OCI-LY7 (cell line): ENCODE results near the gene GALNT17. TPM values are rescaled to one million over a fixed set of nuclear protein-coding genes. Genes with fewer than 3 reads are reported as not detected.

ENCODE experiments used
- BruUV-seq: library from RNA; stranded (reverse); fragments of 400-500 nt; replicated peaks from 2 replicates; lab custom pipeline; 2021; lab: Mats Ljungman, UMichigan
- CTCF ChIA-PET: fragments of 300-600 bp; sonication (Branson Sonifier 250); formaldehyde crosslinking; loops from one replicate; lab custom pipeline; 2022; ENCODE audit warnings: antibody characterized with exemption; ENCODE audit not compliant: unreplicated experiment; lab: Charles Lee
- POLR2A ChIA-PET: fragments of 300-600 bp; sonication (Branson Sonifier 250); formaldehyde crosslinking; loops from one replicate; lab custom pipeline; 2022; ENCODE audit warnings: antibody characterized with exemption; lab: Charles Lee
- DNase-seq: peaks from one replicate; pipeline ENCODE4 v3.0.0-alpha.2; 2015; ENCODE audit warnings: low spot score
- H2AFZ ChIP-seq: fragments of 200-600 bp; sonication (generic), shearing (Covaris generic); 2 replicates; pipeline ENCODE4 v1.6.1; 2014; ENCODE audit warnings: mild to moderate bottlenecking, antibody characterized with exemption, low read length, moderate library complexity
- H3K27ac ChIP-seq: fragments of 200-600 bp; sonication (generic); 2 replicates; pipeline ENCODE4 v1.5.1; 2014; ENCODE audit warnings: mixed run types, low read depth, mild to moderate bottlenecking, moderate library complexity, low read length, inconsistent platforms; ENCODE audit not compliant: poor library complexity, severe bottlenecking
- H3K36me3 ChIP-seq: fragments of 200-600 bp; sonication (generic); 2 replicates; pipeline ENCODE4 v1.6.1; 2014; ENCODE audit warnings: mild to moderate bottlenecking, antibody characterized with exemption, low read length, moderate library complexity, mixed read lengths; ENCODE audit not compliant: insufficient read depth
- H3K4me1 ChIP-seq: fragments of 200-600 bp; sonication (generic); 2 replicates; pipeline ENCODE4 v1.5.1; 2014; ENCODE audit warnings: mild to moderate bottlenecking, low read length; ENCODE audit not compliant: insufficient read depth, poor library complexity, severe bottlenecking
- H3K4me2 ChIP-seq: fragments of 200-600 bp; sonication (generic); 2 replicates; pipeline ENCODE4 v1.6.1; 2014; ENCODE audit warnings: mild to moderate bottlenecking, low read length
- H3K4me3 ChIP-seq: fragments of 200-600 bp; sonication (generic); 2 replicates; pipeline ENCODE4 v1.5.1; 2014; ENCODE audit warnings: mild to moderate bottlenecking, low read depth, low read length; ENCODE audit not compliant: poor library complexity, severe bottlenecking
- H3K79me2 ChIP-seq: fragments of 200-600 bp; sonication (generic); 2 replicates; pipeline ENCODE4 v1.6.1; 2016; ENCODE audit warnings: low read depth, mild to moderate bottlenecking, low read length, moderate library complexity, mixed read lengths; ENCODE audit not compliant: insufficient read depth
- H3K9me2 ChIP-seq: fragments of 200-600 bp; sonication (generic); 2 replicates; pipeline ENCODE4 v1.6.1; 2016; ENCODE audit warnings: mild to moderate bottlenecking, low read length, mixed read lengths; ENCODE audit not compliant: insufficient read depth
- H3K9me3 ChIP-seq: fragments of 200-600 bp; sonication (generic); 2 replicates; pipeline ENCODE4 v1.6.1; 2014; ENCODE audit warnings: mild to moderate bottlenecking, mixed run types, low read length, mixed read lengths
- H4K20me1 ChIP-seq: fragments of 200-600 bp; sonication (generic); 2 replicates; pipeline ENCODE4 v1.6.1; 2014; ENCODE audit warnings: mild to moderate bottlenecking, antibody characterized with exemption, low read length, moderate library complexity, mixed read lengths; ENCODE audit not compliant: insufficient read depth
- EZH2phosphoT487 ChIP-seq: fragments of 200-600 bp; sonication (generic); IDR thresholded peaks from 2 replicates; pipeline ENCODE4 v1.6.1; 2018; ENCODE audit warnings: low read depth, borderline replicate concordance, mild to moderate bottlenecking, mixed run types, antibody characterized with exemption, low read length, moderate library complexity, mixed read lengths
- intact Hi-C: fragments of 100-400 bp; cut with micrococcal nuclease; formaldehyde crosslinking; loops from one replicate; pipeline ENCODE4 v1.10.0; 2022; ENCODE audit not compliant: unreplicated experiment
- microRNA-seq: library from miRNA; unstranded; fragments of <30 nt; microRNA quantifications from one replicate; pipeline ENCODE4 v1.2.0, GENCODE V29; 2022; ENCODE audit warnings: borderline replicate concordance
- small RNA-seq: library from RNA; depleted of rRNA; stranded (forward); fragments of <200 nt; gene quantifications from one replicate; pipeline ENCODE3, GENCODE V24; 2014
- total RNA-seq, 2 experiments: library from RNA; depleted of rRNA in 1 of 2; stranded (reverse); fragments of >200 nt in 1 of 2; shearing (Covaris generic) in 1 of 2; gene quantifications; 2 replicates each; pipeline ENCODE4 v1.2.3, GENCODE V29; 2014 to 2022
- TF ChIP-seq, protein P1 (sequence below): fragments of 200-600 bp; sonication (generic); conservative IDR thresholded peaks from 2 replicates; pipeline ENCODE4 v1.5.1; 2014; ENCODE audit warnings: mild to moderate bottlenecking, antibody characterized with exemption, low read length, moderate library complexity, mixed read lengths

Gene GALNT17
- total RNA-seq, 2 experiments from 2014 or later: not detected

DNA sequence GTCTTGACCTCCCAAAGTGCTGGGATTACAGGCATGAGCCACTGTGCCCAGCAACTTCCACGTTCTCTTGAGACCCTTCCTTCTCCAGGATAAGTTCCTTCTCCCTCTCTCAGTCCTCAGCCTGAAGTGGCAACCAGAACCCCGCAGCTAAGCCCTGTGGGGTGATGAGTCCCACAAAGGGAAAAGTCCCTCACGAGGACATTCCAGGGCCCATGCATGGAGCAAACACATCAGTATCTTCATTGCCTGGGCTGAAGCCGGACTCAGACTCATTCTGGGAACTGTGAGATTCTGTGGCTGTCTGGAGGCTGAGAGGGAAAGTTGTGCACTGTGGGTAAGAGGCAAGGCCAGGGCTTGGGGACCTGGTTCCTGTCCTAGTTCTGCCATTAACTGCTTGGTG, 622.9 kb downstream of the GALNT17 start:
- intact Hi-C loops: no loop called here
- no peaks in the 10 kb centered on the region for H4K20me1 ChIP-seq
- H3K9me2 ChIP-seq: no peaks in the 10 kb centered on the region
- H3K4me2 ChIP-seq: no peak overlapping the region
- no peak overlapping the region for H3K4me3 ChIP-seq
- ChIA-PET CTCF (no interaction called here), POLR2A (no interaction called here)
- BruUV-seq: no TSS peak
- no peak for DNase-seq
- no peak overlapping the region for H3K27ac ChIP-seq
- no peaks in the 10 kb centered on the region for H3K9me3 ChIP-seq
- H3K79me2 ChIP-seq: no peaks in the 10 kb centered on the region
- no peak for TF ChIP-seq EZH2phosphoT487
- TF ChIP-seq, protein P1, sequence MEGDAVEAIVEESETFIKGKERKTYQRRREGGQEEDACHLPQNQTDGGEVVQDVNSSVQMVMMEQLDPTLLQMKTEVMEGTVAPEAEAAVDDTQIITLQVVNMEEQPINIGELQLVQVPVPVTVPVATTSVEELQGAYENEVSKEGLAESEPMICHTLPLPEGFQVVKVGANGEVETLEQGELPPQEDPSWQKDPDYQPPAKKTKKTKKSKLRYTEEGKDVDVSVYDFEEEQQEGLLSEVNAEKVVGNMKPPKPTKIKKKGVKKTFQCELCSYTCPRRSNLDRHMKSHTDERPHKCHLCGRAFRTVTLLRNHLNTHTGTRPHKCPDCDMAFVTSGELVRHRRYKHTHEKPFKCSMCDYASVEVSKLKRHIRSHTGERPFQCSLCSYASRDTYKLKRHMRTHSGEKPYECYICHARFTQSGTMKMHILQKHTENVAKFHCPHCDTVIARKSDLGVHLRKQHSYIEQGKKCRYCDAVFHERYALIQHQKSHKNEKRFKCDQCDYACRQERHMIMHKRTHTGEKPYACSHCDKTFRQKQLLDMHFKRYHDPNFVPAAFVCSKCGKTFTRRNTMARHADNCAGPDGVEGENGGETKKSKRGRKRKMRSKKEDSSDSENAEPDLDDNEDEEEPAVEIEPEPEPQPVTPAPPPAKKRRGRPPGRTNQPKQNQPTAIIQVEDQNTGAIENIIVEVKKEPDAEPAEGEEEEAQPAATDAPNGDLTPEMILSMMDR: no peak
- H2AFZ ChIP-seq: no peak overlapping the region
- no peaks in the 10 kb centered on the region for H3K4me1 ChIP-seq
- H3K36me3 ChIP-seq: no peaks in the 10 kb centered on the region

DNA sequence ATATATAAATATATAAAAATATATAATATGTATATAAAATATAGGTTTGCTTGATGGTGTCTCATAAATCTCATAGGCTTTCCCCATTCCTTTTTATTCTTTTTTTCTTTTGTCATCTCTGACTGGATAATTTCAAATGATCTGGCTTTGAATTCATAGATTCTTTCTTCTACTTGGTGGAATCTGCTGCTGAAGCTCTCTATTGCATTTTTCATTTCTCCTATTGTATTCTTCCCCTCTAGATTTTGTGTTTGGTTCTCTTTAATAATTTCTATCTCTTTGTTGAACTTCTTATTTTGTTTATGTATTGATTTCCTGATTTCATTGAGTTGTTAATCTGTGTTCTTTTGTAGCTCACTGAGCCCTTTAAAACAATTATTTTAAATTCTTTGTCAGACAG, 629.4 kb downstream of the GALNT17 start:
- Histone ChIP-seq H3K9me3 (0 out of 2 replicates have a peak, but pooled peaks cover 10% of the 10 kb centered on the region), H3K36me3 (no peaks in the 10 kb centered on the region), H3K9me2 (no peaks in the 10 kb centered on the region), H4K20me1 (no peaks in the 10 kb centered on the region), H3K79me2 (no peaks in the 10 kb centered on the region), H3K27ac (no peak overlapping the region), H3K4me3 (no peak overlapping the region), H2AFZ (no peak overlapping the region), H3K4me1 (no peaks in the 10 kb centered on the region), H3K4me2 (no peak overlapping the region)
- intact Hi-C loops: no loop called here
- TF ChIP-seq, protein P1: no peak
- no peak for DNase-seq
- CTCF ChIA-PET: no interaction called here
- BruUV-seq: no TSS peak
- POLR2A ChIA-PET: no interaction called here

Small RNAs within 50 kb of the gene (microRNA-seq; reads per million reads assigned to microRNA genes)
- gene MIR3914-1 (not detected), gene MIR3914-2 (not detected)

Small RNAs within 50 kb of the gene (small RNA-seq; reads per million reads assigned to genes)
- not detected for gene MIR3914-1
- gene RN7SKP75: 0.21 reads per million
